ENCODE data around the gene TMED1. TPM values are rescaled to one million over a fixed set of nuclear protein-coding genes. Genes with fewer than 3 reads are reported as not detected.

Gene TMED1
- polyA plus RNA-seq, 2 of the 4 experiments (the other 2 are of a cell fraction) = 29.9 to 37.0 TPM

GRCh38 chr19:10805758-10806247, 30.2 kb downstream of the TMED1 start:
- CTCF ChIA-PET = interaction anchor here (0.7 to 1.5 kb wide), 3 partner anchors 9 to 89 kb away, joined by 3 to 6 read pairs (median 5); partner anchors contain the start of gene DNM2
- 97% methylated on average over 7 of the region's 11 CpGs for WGBS (ENCODE audit: missing lambda C conversion rate)
- ATAC-seq = no peak

GRCh38 chr19:10805065-10805757, 30.8 kb downstream of the TMED1 start:
- no peak overlapping the region for H3K27ac ChIP-seq
- CTCF ChIA-PET = interaction anchor here (1.3 to 1.5 kb wide), 2 partner anchors 9 to 88 kb away, joined by 3 to 5 read pairs; partner anchors contain the start of gene DNM2
- ATAC-seq (no peak), DNase-seq (ENCODE audit: low read depth in 1 of 2, low spot score in 1 of 2) (no peak), FAIRE-seq (no peak)
- no peak for TF ChIP-seq EHF (CRISPR knock-in tag; IDR thresholded peaks at IDR 0.05)
- TF ChIP-seq PBX3 (IDR thresholded peaks at IDR 0.05) = no peak
- no peak for TF ChIP-seq HOXB13 (CRISPR knock-in tag; IDR thresholded peaks at IDR 0.05; ENCODE audit: low read depth)
- no peak for TF ChIP-seq RFX5 (IDR thresholded peaks at IDR 0.05)
- no peak for TF ChIP-seq POLR2A (IDR thresholded peaks at IDR 0.05; ENCODE audit: low read length)
- TF ChIP-seq JUNB (IDR thresholded peaks at IDR 0.05) = no peak
- no peak for TF ChIP-seq RAD21 (conservative IDR thresholded peaks at IDR 0.05 in 1 of 2, IDR thresholded peaks at IDR 0.05 in 1 of 2)
- no peak for TF ChIP-seq HOXB5 (CRISPR knock-in tag; IDR thresholded peaks at IDR 0.05)
- TF ChIP-seq NPAS2 (CRISPR knock-in tag; IDR thresholded peaks at IDR 0.05; ENCODE audit: borderline replicate concordance) = no peak
- no peak for TF ChIP-seq NR3C1 (IDR thresholded peaks at IDR 0.05)
- H3K4me1 ChIP-seq = no peaks in the 10 kb centered on the region
- no peak overlapping the region for H3K4me3 ChIP-seq
- H3K4me2 ChIP-seq = no peak overlapping the region
- WGBS (ENCODE audit: missing lambda C conversion rate) = 90% methylated on average over 11 of the region's 11 CpGs
- POLR2A ChIA-PET = no interaction called here
- H3K9me3 ChIP-seq = no peaks in the 10 kb centered on the region

More at GRCh38 chr19:10805758-10806247, 30.2 kb downstream of the TMED1 start:
- DNase-seq (ENCODE audit: low read depth in 1 of 2, low spot score in 1 of 2) = no peak
- Histone ChIP-seq H3K4me3 (no peak overlapping the region), H3K27ac (no peak overlapping the region), H3K9me3 (no peaks in the 10 kb centered on the region), H3K4me2 (no peak overlapping the region), H3K4me1 (no peaks in the 10 kb centered on the region)
- POLR2A ChIA-PET = interaction anchor here (1.1 kb wide), 1 partner anchor 30 kb away, joined by 3 read pairs; the partner anchor contains the start of gene TMED1
- no peak for FAIRE-seq
- TF ChIP-seq SREBF2 (IDR thresholded peaks at IDR 0.05) = no peak
- no peak for TF ChIP-seq POLR2A (IDR thresholded peaks at IDR 0.05; ENCODE audit: low read length)
- no peak for TF ChIP-seq MAZ (IDR thresholded peaks at IDR 0.05; ENCODE audit: borderline replicate concordance, low read depth, low read length)
- TF ChIP-seq NFE2L2 (conservative IDR thresholded peaks at IDR 0.05; ENCODE audit: low read length) = no peak
- no peak for TF ChIP-seq TFCP2L1 (CRISPR knock-in tag; IDR thresholded peaks at IDR 0.05)
- TF ChIP-seq FOSL2 (IDR thresholded peaks at IDR 0.05) = no peak
- no peak for TF ChIP-seq FOSL2 (CRISPR knock-in tag; IDR thresholded peaks at IDR 0.05)
- TF ChIP-seq MAX (IDR thresholded peaks at IDR 0.05) = no peak
- TF ChIP-seq REST (IDR thresholded peaks at IDR 0.05) = no peak
- no peak for TF ChIP-seq HDAC2 (IDR thresholded peaks at IDR 0.05)
- no peak for TF ChIP-seq BHLHE40 (IDR thresholded peaks at IDR 0.05; ENCODE audit: low read depth, low read length)
- TF ChIP-seq MYC (IDR thresholded peaks at IDR 0.05; ENCODE audit: borderline replicate concordance, low read length) = no peak
- TF ChIP-seq RARB (CRISPR knock-in tag; IDR thresholded peaks at IDR 0.05) = no peak
- no peak for TF ChIP-seq CHD4 (IDR thresholded peaks at IDR 0.05; ENCODE audit: borderline replicate concordance)
- no peak for TF ChIP-seq ATOH8 (CRISPR knock-in tag; IDR thresholded peaks at IDR 0.05; ENCODE audit: low read depth)
- no peak for TF ChIP-seq CBX2 (IDR thresholded peaks at IDR 0.05; ENCODE audit: borderline replicate concordance, low read depth)
- no peak for TF ChIP-seq EHMT2 (IDR thresholded peaks at IDR 0.05; ENCODE audit: low read depth)
- TF ChIP-seq CEBPB (IDR thresholded peaks at IDR 0.05) = no peak

Measured in A549 (cell line).